ENCODE measurements around the gene SNX25.
"Not testable (repeated sequence)": the region's sequence is repeated elsewhere in the genome, so short reads cannot be mapped to it uniquely, and the experiment has no call there.

The SNX25 gene

GRCh38 chr4:185257086-185257485 is 47.7 kb downstream of the SNX25 start:
- TF ChIP-seq HDGF (IDR thresholded peaks at IDR 0.05; ENCODE audit: borderline replicate concordance) (no peak), FOXA1 (IDR thresholded peaks at IDR 0.05) (no peak), L3MBTL2 (conservative IDR thresholded peaks at IDR 0.05) (no peak), ELF4 (IDR thresholded peaks at IDR 0.05) (no peak), LEF1 (IDR thresholded peaks at IDR 0.05; ENCODE audit: borderline replicate concordance) (no peak), TARDBP (IDR thresholded peaks at IDR 0.05) (no peak), CTBP1 (IDR thresholded peaks at IDR 0.05; ENCODE audit: borderline replicate concordance) (no peak), FOXK2 (IDR thresholded peaks at IDR 0.05) (no peak), PKNOX1 (IDR thresholded peaks at IDR 0.05) (no peak), ZNF384 (IDR thresholded peaks at IDR 0.05) (no peak), SP1 (IDR thresholded peaks at IDR 0.05) (no peak)
- ChIA-PET CTCF (interaction anchor here (0.7 to 1.8 kb wide), 2 partner anchors 17 to 21 kb away, joined by 3 to 4 read pairs; no protein-coding TSS in a partner anchor), POLR2A (interaction anchor here (1.4 kb wide), 1 partner anchor 139 kb away, joined by 5 read pairs; the partner anchor contains the start of genes ANKRD37 and LRP2BP)
- DNase-seq (ENCODE audit: extremely low spot score) = no peak

GRCh38 chr4:185257694-185258093 is 48.3 kb downstream of the SNX25 start:
- TF ChIP-seq HDGF (IDR thresholded peaks at IDR 0.05; ENCODE audit: borderline replicate concordance) (no peak), BHLHE40 (IDR thresholded peaks at IDR 0.05; ENCODE audit: borderline replicate concordance) (no peak), SUZ12 (IDR thresholded peaks at IDR 0.05) (no peak), ARNT (IDR thresholded peaks at IDR 0.05) (no peak), FOXA1 (IDR thresholded peaks at IDR 0.05) (no peak), TARDBP (IDR thresholded peaks at IDR 0.05) (no peak), SP1 (IDR thresholded peaks at IDR 0.05) (no peak), ZNF384 (IDR thresholded peaks at IDR 0.05) (no peak), L3MBTL2 (conservative IDR thresholded peaks at IDR 0.05) (no peak), FOXM1 (IDR thresholded peaks at IDR 0.05; ENCODE audit: borderline replicate concordance) (no peak), CTBP1 (IDR thresholded peaks at IDR 0.05; ENCODE audit: borderline replicate concordance) (no peak), NFRKB (IDR thresholded peaks at IDR 0.05) (no peak), LEF1 (IDR thresholded peaks at IDR 0.05; ENCODE audit: borderline replicate concordance) (no peak), ELF4 (IDR thresholded peaks at IDR 0.05) (no peak), PKNOX1 (IDR thresholded peaks at IDR 0.05) (no peak), FOXK2 (IDR thresholded peaks at IDR 0.05) (no peak)
- CTCF ChIA-PET = interaction anchor here (0.7 to 1.8 kb wide), 2 partner anchors 16 to 21 kb away, joined by 3 to 4 read pairs; no protein-coding TSS in a partner anchor
- DNase-seq (ENCODE audit: extremely low spot score) = no peak
- POLR2A ChIA-PET = interaction anchor here (1.4 kb wide), 1 partner anchor 138 kb away, joined by 5 read pairs; the partner anchor contains the start of genes ANKRD37 and LRP2BP

- POLR2A ChIA-PET; DNase-seq (ENCODE audit: extremely low spot score); CTCF ChIA-PET: not testable (repeated sequence)
Observed at GRCh38 chr4:185258741-185259140, 49.3 kb downstream of the SNX25 start.

GRCh38 chr4:185259719-185260118 is 50.3 kb downstream of the SNX25 start:
- TF ChIP-seq LEF1 (IDR thresholded peaks at IDR 0.05; ENCODE audit: borderline replicate concordance) (no peak), TARDBP (IDR thresholded peaks at IDR 0.05) (no peak), FOXA1 (IDR thresholded peaks at IDR 0.05) (no peak), ZNF384 (IDR thresholded peaks at IDR 0.05) (no peak), SUZ12 (IDR thresholded peaks at IDR 0.05) (no peak), BHLHE40 (IDR thresholded peaks at IDR 0.05; ENCODE audit: borderline replicate concordance) (no peak), ARNT (IDR thresholded peaks at IDR 0.05) (no peak), FOXK2 (IDR thresholded peaks at IDR 0.05) (no peak), NFRKB (IDR thresholded peaks at IDR 0.05) (no peak), ELF4 (IDR thresholded peaks at IDR 0.05) (no peak), CTBP1 (IDR thresholded peaks at IDR 0.05; ENCODE audit: borderline replicate concordance) (no peak), SP1 (IDR thresholded peaks at IDR 0.05) (no peak), PKNOX1 (IDR thresholded peaks at IDR 0.05) (no peak), HDGF (IDR thresholded peaks at IDR 0.05; ENCODE audit: borderline replicate concordance) (no peak)
- no peak for DNase-seq (ENCODE audit: extremely low spot score)
- CTCF ChIA-PET = interaction anchor here (0.6 kb wide), 2 partner anchors 125 to 339 kb away, joined by 3 read pairs; no protein-coding TSS in a partner anchor
- POLR2A ChIA-PET = interaction anchor here (0.6 kb wide), 1 partner anchor 118 kb away, joined by 3 read pairs; no protein-coding TSS in a partner anchor

- TF ChIP-seq HDGF (IDR thresholded peaks at IDR 0.05; ENCODE audit: borderline replicate concordance) (no peak), ZNF384 (IDR thresholded peaks at IDR 0.05) (no peak), PKNOX1 (IDR thresholded peaks at IDR 0.05) (no peak), NFRKB (IDR thresholded peaks at IDR 0.05) (no peak), FOXK2 (IDR thresholded peaks at IDR 0.05) (no peak), TARDBP (IDR thresholded peaks at IDR 0.05) (no peak), ELF4 (IDR thresholded peaks at IDR 0.05) (no peak), CTBP1 (IDR thresholded peaks at IDR 0.05; ENCODE audit: borderline replicate concordance) (no peak), L3MBTL2 (conservative IDR thresholded peaks at IDR 0.05) (no peak), SP1 (IDR thresholded peaks at IDR 0.05) (no peak)
- CTCF ChIA-PET = no interaction called here
- POLR2A ChIA-PET = no interaction called here
- DNase-seq (ENCODE audit: extremely low spot score) = no peak
Observed at GRCh38 chr4:185261946-185262345, 52.5 kb downstream of the SNX25 start.

- no peak for DNase-seq (ENCODE audit: extremely low spot score)
- POLR2A ChIA-PET = no interaction called here
- no peak for TF ChIP-seq L3MBTL2 (conservative IDR thresholded peaks at IDR 0.05)
- TF ChIP-seq ELF4 (IDR thresholded peaks at IDR 0.05) = no peak
- TF ChIP-seq PKNOX1 (IDR thresholded peaks at IDR 0.05) = no peak
- no peak for TF ChIP-seq HDGF (IDR thresholded peaks at IDR 0.05; ENCODE audit: borderline replicate concordance)
- TF ChIP-seq TARDBP (IDR thresholded peaks at IDR 0.05) = no peak
- no peak for TF ChIP-seq LEF1 (IDR thresholded peaks at IDR 0.05; ENCODE audit: borderline replicate concordance)
- no peak for TF ChIP-seq ARNT (IDR thresholded peaks at IDR 0.05)
- no peak for TF ChIP-seq CTBP1 (IDR thresholded peaks at IDR 0.05; ENCODE audit: borderline replicate concordance)
- no peak for TF ChIP-seq BHLHE40 (IDR thresholded peaks at IDR 0.05; ENCODE audit: borderline replicate concordance)
- no peak for TF ChIP-seq ZNF384 (IDR thresholded peaks at IDR 0.05)
- TF ChIP-seq SP1 (IDR thresholded peaks at IDR 0.05) = no peak
- no peak for TF ChIP-seq FOXK2 (IDR thresholded peaks at IDR 0.05)
- TF ChIP-seq FOXM1 (IDR thresholded peaks at IDR 0.05; ENCODE audit: borderline replicate concordance) = no peak
- TF ChIP-seq SUZ12 (IDR thresholded peaks at IDR 0.05) = no peak
- no peak for TF ChIP-seq FOXA1 (IDR thresholded peaks at IDR 0.05)
- no peak for TF ChIP-seq NFRKB (IDR thresholded peaks at IDR 0.05)
- CTCF ChIA-PET = no interaction called here
Observed at GRCh38 chr4:185263419-185263818, 54.0 kb downstream of the SNX25 start.

Measured in HEK293T (cell line).